HG03196 (cell line): ENCODE results near the gene MAP7D2.
"Not testable (repeated sequence)": the region's sequence is repeated elsewhere in the genome, so short reads cannot be mapped to it uniquely, and the experiment has no call there.

ENCODE experiments used
- ATAC-seq: cut with Tn5 transposase; IDR thresholded peaks from one replicate; pipeline ENCODE4 v1.9.1; 2021; ENCODE audit not compliant: unreplicated experiment

The MAP7D2 gene

GRCh38 chrX:20116577-20117240, at the start of gene MAP7D2:
Gene MAP7D2 (minus strand): TSS chrX:20116907. CDS start chrX:20116879, 28 bp downstream.
- ATAC-seq = no peak

DNA sequence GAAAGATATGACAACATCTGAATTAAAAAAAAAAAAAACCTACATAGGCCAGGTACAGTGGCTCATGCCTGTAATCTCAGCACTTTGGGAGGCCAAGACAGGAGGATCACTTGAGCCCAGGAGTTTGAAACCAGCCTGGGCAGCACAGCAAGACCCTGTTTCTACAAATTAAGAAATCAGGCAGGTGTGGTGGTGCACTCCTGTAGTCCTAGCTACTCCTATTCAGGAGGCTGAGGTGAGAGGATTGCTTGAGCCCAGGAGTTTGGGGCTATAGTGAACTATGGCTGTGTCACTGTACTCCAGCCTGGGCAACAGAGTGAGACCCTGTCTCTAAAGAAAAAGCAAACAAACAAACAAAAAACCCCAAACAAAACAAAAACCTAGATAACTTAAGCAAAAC, 45.8 kb upstream of the MAP7D2 start:
- not testable (repeated sequence) for ATAC-seq

- ATAC-seq = no peak
Observed at GRCh38 chrX:20159797-20160385, 43.2 kb upstream of the MAP7D2 start.

DNA sequence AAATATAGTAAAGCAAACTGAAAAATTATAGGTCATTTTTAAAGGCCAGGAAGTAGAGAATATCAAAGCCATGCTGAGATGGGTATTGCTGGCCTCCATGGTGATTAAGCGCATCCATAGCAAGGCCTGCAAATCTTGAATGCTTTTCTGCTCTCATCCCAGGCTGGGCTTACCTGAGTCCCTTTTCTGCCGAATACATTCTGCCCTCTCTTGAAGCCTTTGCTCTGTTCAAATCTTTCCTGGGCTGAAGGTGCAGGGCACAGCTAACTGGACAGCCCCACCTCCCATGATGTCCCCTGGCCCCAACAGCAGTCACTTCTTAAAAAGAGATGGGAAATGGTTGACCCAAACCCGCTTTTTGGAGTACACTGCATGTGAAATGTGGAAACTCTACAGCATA, 35.0 kb upstream of the MAP7D2 start:
- ATAC-seq = no peak

- no peak for ATAC-seq
Observed at GRCh38 chrX:20149326-20149725, 32.6 kb upstream of the MAP7D2 start.

DNA sequence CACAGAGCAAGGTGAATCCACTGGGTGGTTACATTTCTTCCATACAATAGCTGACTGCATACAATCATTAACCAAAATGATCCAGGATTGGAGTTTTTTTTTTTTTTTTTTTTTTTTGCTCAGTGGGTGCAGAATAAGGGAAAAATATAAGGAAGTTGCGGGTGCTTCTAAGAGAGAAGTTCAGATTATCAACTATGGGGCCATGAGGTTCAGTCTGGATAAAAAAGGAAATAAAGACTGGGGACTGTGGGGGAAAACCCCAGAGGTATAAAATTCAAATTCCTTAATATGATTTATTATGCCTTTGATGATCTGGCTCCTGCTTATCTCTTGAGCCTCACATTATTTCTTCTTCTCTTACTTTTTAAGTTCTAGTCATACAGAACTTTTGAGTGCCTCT, 30.9 kb upstream of the MAP7D2 start:
- ATAC-seq = no peak

DNA sequence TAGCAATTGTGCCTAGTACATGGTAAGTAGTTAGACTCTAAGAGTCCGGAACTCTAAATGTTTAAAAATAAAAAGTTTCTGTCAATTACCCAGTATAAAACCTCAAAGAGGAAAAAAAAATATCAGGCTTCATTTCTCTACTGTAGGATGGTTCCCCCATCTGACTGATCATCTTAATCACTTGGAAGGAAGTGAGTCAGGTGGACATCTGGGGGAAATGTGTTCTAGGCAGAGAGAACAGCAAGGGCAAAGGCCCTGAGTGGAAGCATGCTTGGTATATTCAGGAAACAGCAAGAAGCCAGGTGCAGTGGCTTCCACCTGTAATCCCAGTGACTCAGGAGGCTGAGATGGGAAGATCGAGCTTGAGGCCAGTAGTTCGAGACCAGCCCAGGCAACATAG, 27.8 kb upstream of the MAP7D2 start:
- no peak for ATAC-seq

GRCh38 chrX:20143561-20143960, 26.9 kb upstream of the MAP7D2 start:
- ATAC-seq = no peak

DNA sequence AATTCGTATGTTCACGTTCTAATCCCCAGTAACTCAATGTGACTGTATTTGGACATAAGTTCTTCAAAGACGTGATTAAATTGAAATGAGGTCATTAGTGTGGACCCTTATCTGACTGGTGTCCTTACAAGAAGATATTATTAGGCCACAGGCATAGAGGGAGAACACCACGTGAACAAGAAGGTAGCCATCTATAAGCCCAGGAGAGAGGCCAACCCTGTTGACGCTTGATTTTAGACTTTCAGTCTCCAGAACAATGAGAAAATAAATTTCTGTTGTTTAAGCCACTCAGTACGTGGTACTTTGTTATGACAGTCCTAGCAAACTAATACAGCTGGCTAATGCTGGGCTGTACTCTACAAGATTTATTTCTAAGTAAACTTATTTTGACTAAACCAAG, 26.4 kb upstream of the MAP7D2 start:
- no peak for ATAC-seq

DNA sequence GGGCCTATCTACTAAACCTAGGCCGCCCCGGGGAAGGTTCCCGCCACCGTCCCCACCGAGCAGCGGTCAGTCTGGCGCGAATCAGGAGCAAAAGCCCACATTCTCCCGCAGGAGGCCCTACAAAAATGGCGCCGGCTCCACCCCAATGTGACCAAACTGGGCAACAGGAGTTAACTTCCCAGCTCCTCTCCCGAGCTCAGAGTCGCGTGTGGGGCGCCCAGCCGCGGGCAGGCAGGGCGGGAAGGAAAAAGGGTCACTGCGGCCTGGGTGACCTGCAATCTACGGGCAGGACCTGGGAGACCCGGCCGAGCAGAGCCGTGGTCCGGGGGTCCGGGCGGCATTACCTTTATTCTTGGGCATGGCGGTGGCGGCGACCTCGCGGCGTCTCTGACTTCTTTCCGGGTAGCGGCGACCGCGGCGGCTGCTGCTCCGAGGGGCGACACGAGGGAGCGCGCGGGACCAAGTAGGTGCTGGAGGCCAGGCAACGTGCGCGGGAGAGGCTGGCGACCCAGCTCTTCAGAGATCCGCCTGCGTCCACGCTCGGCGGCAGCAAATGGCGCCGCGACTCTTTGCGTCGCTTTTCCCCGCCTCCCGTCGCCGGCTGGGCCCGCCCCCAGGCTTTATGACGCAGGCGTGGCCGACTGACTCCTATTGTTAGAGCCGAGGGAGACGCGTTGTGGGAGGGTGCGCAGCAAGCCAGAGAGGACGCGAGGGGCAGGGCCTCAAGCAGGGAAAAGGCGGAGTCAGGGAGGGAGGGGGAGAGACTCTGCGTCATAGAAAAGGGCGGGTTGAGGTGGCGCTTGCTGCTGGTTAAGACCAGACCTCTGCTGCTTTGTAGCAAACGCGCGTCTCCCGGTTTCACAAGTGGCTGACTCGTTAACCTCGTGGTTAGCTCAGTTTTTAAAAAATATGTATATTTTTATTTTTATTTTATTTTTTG, 24.8 kb upstream of the MAP7D2 start, which contains the start of gene EIF1AX:
TSS of gene EIF1AX (minus strand) at position 558 of the 940 bp plus-strand sequence. CDS start at position 360, 198 bp downstream.
- peak; percentile 98 for ATAC-seq

DNA sequence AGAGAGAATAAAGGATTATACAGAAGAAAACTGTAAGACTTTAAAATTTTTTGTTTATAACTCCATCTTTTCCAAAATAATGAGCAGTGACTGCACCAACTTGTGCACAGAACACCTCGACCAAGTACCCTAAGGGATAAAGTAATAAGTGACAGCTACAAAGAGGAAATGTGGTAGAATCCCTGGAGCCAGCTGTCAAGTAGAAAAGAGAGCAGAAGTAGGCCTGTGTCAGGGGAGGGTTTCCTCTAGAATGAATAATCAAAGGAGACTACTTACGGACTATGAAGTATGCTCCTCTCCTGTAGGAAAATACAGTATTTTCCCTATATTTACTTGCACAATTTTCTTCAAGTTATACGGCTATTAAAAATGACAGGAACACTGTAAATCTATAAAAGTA, 23.7 kb upstream of the MAP7D2 start:
- no peak for ATAC-seq

GRCh38 chrX:20139966-20140365, 23.3 kb upstream of the MAP7D2 start:
- no peak for ATAC-seq

DNA sequence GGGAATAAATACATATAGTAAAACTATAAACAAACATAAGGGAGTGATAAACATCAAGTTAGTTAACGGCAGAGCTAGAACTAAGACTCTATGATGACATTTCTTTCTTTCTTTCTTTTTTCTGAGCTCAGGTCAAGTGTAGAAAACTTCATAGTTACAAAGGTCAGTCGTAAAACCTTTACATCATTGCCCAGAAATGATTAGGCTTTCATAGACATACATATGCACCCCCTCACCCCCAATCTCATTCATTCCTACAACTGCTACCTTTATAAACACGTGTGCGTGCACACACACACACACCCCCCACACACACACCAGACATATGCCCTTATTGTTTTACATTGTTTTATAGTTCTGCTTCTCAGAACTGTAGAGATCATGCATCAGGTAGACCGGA, 19.2 kb upstream of the MAP7D2 start:
- no peak for ATAC-seq

DNA sequence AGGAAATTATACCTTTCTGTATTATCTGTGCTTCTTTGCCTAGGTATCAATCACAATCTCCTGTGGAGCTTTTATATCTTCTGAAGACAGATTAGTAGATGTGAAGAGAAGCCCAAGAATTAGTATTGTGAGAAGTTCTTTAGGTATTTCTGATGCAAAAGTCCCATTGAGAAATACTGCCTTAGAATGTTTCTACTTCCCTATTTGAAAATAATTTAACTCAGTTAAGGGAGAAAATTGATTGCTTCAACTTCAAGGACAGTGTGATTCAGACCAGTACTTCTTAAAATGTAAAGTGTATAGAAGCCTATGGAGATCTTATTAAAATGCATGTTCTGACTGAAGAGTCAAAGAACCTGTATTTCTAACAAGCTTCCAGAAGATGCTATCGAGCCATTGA, 16.0 kb upstream of the MAP7D2 start:
- no peak for ATAC-seq

GRCh38 chrX:20130357-20130756, 13.7 kb upstream of the MAP7D2 start:
- ATAC-seq = no peak

DNA sequence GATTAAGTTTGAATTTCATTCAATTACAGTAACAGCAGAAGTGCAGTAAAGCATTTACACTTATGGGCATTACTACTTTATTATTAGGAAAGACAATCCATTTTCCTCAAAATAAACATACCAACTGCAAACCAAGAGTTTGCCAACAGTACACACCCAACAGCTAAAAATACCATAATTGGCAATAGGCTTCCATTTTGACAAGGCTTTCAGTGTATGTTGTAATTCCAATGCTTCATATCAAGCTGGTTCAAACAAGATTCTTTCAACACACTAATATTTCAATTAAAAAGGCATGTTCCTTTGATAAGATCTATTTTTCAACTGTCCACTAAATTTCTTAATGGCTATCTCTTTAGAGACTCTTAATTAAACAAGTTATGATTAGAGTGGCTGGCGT, 12.8 kb upstream of the MAP7D2 start:
- no peak for ATAC-seq

- ATAC-seq = no peak
Observed at GRCh38 chrX:20128670-20129069, 12.0 kb upstream of the MAP7D2 start.

- peak; percentile 53 for ATAC-seq
Observed at GRCh38 chrX:20127440-20127839, 10.7 kb upstream of the MAP7D2 start.

DNA sequence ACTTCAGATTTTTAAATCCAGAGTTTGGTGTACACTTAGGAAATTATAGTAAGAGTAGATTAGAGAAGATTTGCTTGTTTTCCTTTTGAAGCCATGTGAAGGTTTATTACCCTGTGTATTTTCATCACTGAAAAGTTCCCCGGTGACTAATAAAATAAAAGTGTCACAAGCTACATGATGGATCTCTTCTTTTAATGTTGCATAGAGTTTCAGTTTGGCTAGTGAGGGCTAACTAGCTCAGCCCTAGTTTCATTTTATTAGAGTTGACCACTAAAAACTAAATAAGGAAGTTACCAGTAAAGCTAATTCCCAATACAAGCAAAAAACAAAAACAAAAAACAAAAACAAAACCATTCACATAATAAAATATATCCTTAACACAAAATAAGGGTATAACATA, 10.1 kb upstream of the MAP7D2 start:
- not testable (repeated sequence) for ATAC-seq

- ATAC-seq = no peak
Observed at GRCh38 chrX:20124964-20125363, 8.3 kb upstream of the MAP7D2 start.

GRCh38 chrX:20118065-20118824, 1.5 kb upstream of the MAP7D2 start:
- ATAC-seq = no peak
